ENCODE data around the gene MLLT6. TPM values are rescaled to one million over a fixed set of nuclear protein-coding genes. Genes with fewer than 3 reads are reported as not detected.

Gene MLLT6
- total RNA-seq, 1 experiment from 2014 or later: 50.6 TPM

- no peaks in the 10 kb centered on the region for H3K9me3 ChIP-seq (ENCODE audit: control insufficient read depth, insufficient read depth, low read depth, low read length)
- intact Hi-C loops (cut with micrococcal nuclease; ENCODE audit: unreplicated experiment): no loop called here
- in situ Hi-C loops (cut with HindIII; ENCODE audit: low pct_unique_long_range_greater_than_20kb, low sequenced_read_pairs): no loop called here
- no peaks in the 10 kb centered on the region for H3K36me3 ChIP-seq (ENCODE audit: control insufficient read depth, insufficient read depth, low read length)
- TF ChIP-seq SIN3A (IDR thresholded peaks at IDR 0.05; ENCODE audit: borderline replicate concordance, insufficient read depth, low read depth, low read length) (no peak), CTCF (IDR thresholded peaks at IDR 0.05) (no peak), REST (IDR thresholded peaks at IDR 0.05; ENCODE audit: insufficient read depth in 1 of 2, low read depth in 2 of 2, low read length in 1 of 2) (no peak), TCF7L2 (IDR thresholded peaks at IDR 0.05; ENCODE audit: low read depth, low read length) (no peak), POLR2AphosphoS5 (IDR thresholded peaks at IDR 0.05; ENCODE audit: low read depth, low read length) (no peak)
- POLR2A ChIA-PET: interaction anchor here (0.6 kb wide), 1 partner anchor 103 kb away, joined by 3 read pairs; no protein-coding TSS in a partner anchor
- ATAC-seq (no peak), DNase-seq (ENCODE audit: low read depth, low spot score) (no peak)
- no peaks in the 10 kb centered on the region for H3K27me3 ChIP-seq (ENCODE audit: control insufficient read depth, insufficient read depth, low read length)
- no peak overlapping the region for H3K4me3 ChIP-seq (ENCODE audit: low read depth in 2 of 2, low read length in 2 of 2)
- H3K4me1 ChIP-seq (ENCODE audit: control insufficient read depth, insufficient read depth, low read length): no peaks in the 10 kb centered on the region
- BruUV-seq (replicated peaks): no TSS peak
- CTCF ChIA-PET: no interaction called here
- H3K27ac ChIP-seq (ENCODE audit: low read length): no peak overlapping the region
Observed at GRCh38 chr17:38709864-38710603, 5.0 kb downstream of the MLLT6 start.

GRCh38 chr17:38710604-38710962 lies 5.5 kb downstream of the MLLT6 start:
- ATAC-seq: no peak
- Histone ChIP-seq H3K4me1 (ENCODE audit: control insufficient read depth, insufficient read depth, low read length) (no peaks in the 10 kb centered on the region), H3K27me3 (ENCODE audit: control insufficient read depth, insufficient read depth, low read length) (no peaks in the 10 kb centered on the region), H3K27ac (ENCODE audit: low read length) (no peak overlapping the region), H3K4me3 (ENCODE audit: low read depth in 2 of 2, low read length in 2 of 2) (no peak overlapping the region), H3K36me3 (ENCODE audit: control insufficient read depth, insufficient read depth, low read length) (no peaks in the 10 kb centered on the region), H3K9me3 (ENCODE audit: control insufficient read depth, insufficient read depth, low read depth, low read length) (no peaks in the 10 kb centered on the region)
- BruUV-seq (replicated peaks): no TSS peak
- POLR2A ChIA-PET: no interaction called here
- no peak for TF ChIP-seq TCF7L2 (IDR thresholded peaks at IDR 0.05; ENCODE audit: low read depth, low read length)
- no peak for TF ChIP-seq POLR2AphosphoS5 (IDR thresholded peaks at IDR 0.05; ENCODE audit: low read depth, low read length)
- TF ChIP-seq CTCF (IDR thresholded peaks at IDR 0.05): no peak
- no peak for TF ChIP-seq SIN3A (IDR thresholded peaks at IDR 0.05; ENCODE audit: borderline replicate concordance, insufficient read depth, low read depth, low read length)
- TF ChIP-seq REST (IDR thresholded peaks at IDR 0.05; ENCODE audit: insufficient read depth in 1 of 2, low read depth in 2 of 2, low read length in 1 of 2): no peak
- no peak for DNase-seq (ENCODE audit: low read depth, low spot score)
- CTCF ChIA-PET: no interaction called here
- in situ Hi-C loops (cut with HindIII; ENCODE audit: low pct_unique_long_range_greater_than_20kb, low sequenced_read_pairs): no loop called here
- intact Hi-C loops (cut with micrococcal nuclease; ENCODE audit: unreplicated experiment): no loop called here

Data from Panc1 (cell line).